ENCODE results near the gene PGBD5.

DNA sequence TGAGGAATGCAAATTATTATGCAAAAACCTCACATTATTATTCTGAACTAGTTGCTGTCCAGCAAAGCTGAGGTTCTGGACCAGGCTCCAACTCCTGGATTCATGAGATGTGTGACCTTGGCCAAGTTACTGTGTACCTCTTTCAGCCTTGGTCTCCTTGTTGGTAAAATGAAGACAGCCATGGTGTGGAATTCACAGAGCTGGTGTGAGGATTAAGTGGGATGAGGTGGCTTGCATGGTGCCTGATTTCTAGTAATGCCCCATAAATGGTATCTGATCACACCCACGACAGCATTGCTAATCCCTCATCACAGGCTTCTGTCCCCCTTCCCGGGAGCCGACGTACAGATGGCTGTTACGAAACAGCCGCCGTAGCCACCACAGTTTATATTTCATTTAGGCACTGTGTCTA lies 59.6 kb downstream of the PGBD5 start:
- TF ChIP-seq EP300 (IDR thresholded peaks at IDR 0.05; ENCODE audit: low read depth), result no peak
- TF ChIP-seq, protein P1, sequence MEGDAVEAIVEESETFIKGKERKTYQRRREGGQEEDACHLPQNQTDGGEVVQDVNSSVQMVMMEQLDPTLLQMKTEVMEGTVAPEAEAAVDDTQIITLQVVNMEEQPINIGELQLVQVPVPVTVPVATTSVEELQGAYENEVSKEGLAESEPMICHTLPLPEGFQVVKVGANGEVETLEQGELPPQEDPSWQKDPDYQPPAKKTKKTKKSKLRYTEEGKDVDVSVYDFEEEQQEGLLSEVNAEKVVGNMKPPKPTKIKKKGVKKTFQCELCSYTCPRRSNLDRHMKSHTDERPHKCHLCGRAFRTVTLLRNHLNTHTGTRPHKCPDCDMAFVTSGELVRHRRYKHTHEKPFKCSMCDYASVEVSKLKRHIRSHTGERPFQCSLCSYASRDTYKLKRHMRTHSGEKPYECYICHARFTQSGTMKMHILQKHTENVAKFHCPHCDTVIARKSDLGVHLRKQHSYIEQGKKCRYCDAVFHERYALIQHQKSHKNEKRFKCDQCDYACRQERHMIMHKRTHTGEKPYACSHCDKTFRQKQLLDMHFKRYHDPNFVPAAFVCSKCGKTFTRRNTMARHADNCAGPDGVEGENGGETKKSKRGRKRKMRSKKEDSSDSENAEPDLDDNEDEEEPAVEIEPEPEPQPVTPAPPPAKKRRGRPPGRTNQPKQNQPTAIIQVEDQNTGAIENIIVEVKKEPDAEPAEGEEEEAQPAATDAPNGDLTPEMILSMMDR (IDR thresholded peaks at IDR 0.05), result no peak
- no peak for TF ChIP-seq POLR2A (IDR thresholded peaks at IDR 0.05)

Data from transverse colon (tissue), 3 donors.